ENCODE data around the gene RBKS. TPM values are rescaled to one million over a fixed set of nuclear protein-coding genes. Genes with fewer than 3 reads are reported as not detected.

Gene RBKS
- total and polyA plus RNA-seq, 2 of the 13 experiments (the other 11 are each of a cell fraction or from before 2014, with no cell fraction given), result 7.7 to 8.3 TPM

- Histone ChIP-seq H3K4me1 (ENCODE audit: insufficient read depth, low read length) (no peaks in the 10 kb centered on the region), H3K36me3 (replicated peaks in 1 of 2; ENCODE audit: control insufficient read depth in 1 of 2, insufficient read depth in 2 of 2, low read length in 2 of 2) (0 out of 5 replicates have a peak, but pooled peaks cover 0 to 3% of the 10 kb centered on the region in 2 experiments), H3K4me3 (replicated peaks in 1 of 3; ENCODE audit: insufficient read depth in 1 of 3, low read depth in 2 of 3, low read length in 3 of 3) (no peak overlapping the region), H4K20me1 (ENCODE audit: insufficient read depth, low read length) (no peaks in the 10 kb centered on the region), H3K27me3 (ENCODE audit: control insufficient read depth in 1 of 2, insufficient read depth in 2 of 2, low read length in 2 of 2) (no peaks in the 10 kb centered on the region), H2AFZ (ENCODE audit: low read length) (no peak overlapping the region), H3K9ac (ENCODE audit: insufficient read depth, low read depth, low read length) (no peak overlapping the region), H3K9me3 (ENCODE audit: low read length) (0 out of 2 replicates have a peak, but pooled peaks cover 4% of the 10 kb centered on the region), H3K27ac (ENCODE audit: extremely low read length, insufficient read depth, low read length) (no peak overlapping the region), H3K79me2 (ENCODE audit: insufficient read depth, low read length) (no peaks in the 10 kb centered on the region), H3K4me2 (ENCODE audit: low read depth, low read length) (no peak overlapping the region)
- ChIA-PET POLR2A (no interaction called here), CTCF (ENCODE audit: low intra/inter-chr PET ratio, low total read pairs) (no interaction called here)
- no TSS peak for BruUV-seq (replicated peaks)
- no peak for ATAC-seq
- 98% methylated on average over 1 of the region's 1 CpG for WGBS (ENCODE audit: low lambda C conversion rate)
- intact Hi-C loops (cut with micrococcal nuclease; ENCODE audit: unreplicated experiment), result no loop called here
- no peak for DNase-seq (ENCODE audit: low spot score)
- in situ Hi-C loops (cut with HindIII; ENCODE audit: extremely low pct_ligation_motif_present, low pct_unique_long_range_greater_than_20kb), result no loop called here
- FAIRE-seq, result no peak
- no peak for TF ChIP-seq BHLHE40 (IDR thresholded peaks at IDR 0.05; ENCODE audit: low read length)
- TF ChIP-seq TBX3 (IDR thresholded peaks at IDR 0.05; ENCODE audit: borderline replicate concordance), result no peak
- no peak for TF ChIP-seq PAWR (CRISPR knock-in tag; IDR thresholded peaks at IDR 0.05; ENCODE audit: borderline replicate concordance)
- TF ChIP-seq SP1 (IDR thresholded peaks at IDR 0.05), result no peak
- TF ChIP-seq SP1 (CRISPR knock-in tag; IDR thresholded peaks at IDR 0.05), result no peak
- no peak for TF ChIP-seq ZNF143 (CRISPR knock-in tag; IDR thresholded peaks at IDR 0.05)
- no peak for TF ChIP-seq ZBTB26 (CRISPR knock-in tag; IDR thresholded peaks at IDR 0.05; ENCODE audit: borderline replicate concordance)
- TF ChIP-seq HDAC2 (CRISPR knock-in tag; IDR thresholded peaks at IDR 0.05), result no peak
- no peak for TF ChIP-seq ZFY (CRISPR knock-in tag; IDR thresholded peaks at IDR 0.05)
- TF ChIP-seq TP53 (CRISPR knock-in tag; conservative IDR thresholded peaks at IDR 0.05), result no peak
- TF ChIP-seq MAZ (IDR thresholded peaks at IDR 0.05; ENCODE audit: borderline replicate concordance, low read depth, low read length), result no peak
- no peak for TF ChIP-seq MAZ (CRISPR knock-in tag; IDR thresholded peaks at IDR 0.05; ENCODE audit: low read depth)
- TF ChIP-seq ZNF460 (CRISPR knock-in tag; IDR thresholded peaks at IDR 0.05; ENCODE audit: borderline replicate concordance), result no peak
- TF ChIP-seq TEAD2 (CRISPR knock-in tag; IDR thresholded peaks at IDR 0.05), result no peak
- no peak for TF ChIP-seq NAIF1 (CRISPR knock-in tag; IDR thresholded peaks at IDR 0.05; ENCODE audit: borderline replicate concordance)
- no peak for TF ChIP-seq ZKSCAN5 (CRISPR knock-in tag; IDR thresholded peaks at IDR 0.05)
- no peak for TF ChIP-seq PRPF4 (IDR thresholded peaks at IDR 0.05; ENCODE audit: low read depth, low read length, poor library complexity, severe bottlenecking)
- no peak for TF ChIP-seq TAF1 (CRISPR knock-in tag; IDR thresholded peaks at IDR 0.05)
- TF ChIP-seq REL (CRISPR knock-in tag; conservative IDR thresholded peaks at IDR 0.05), result no peak
- no peak for TF ChIP-seq NCOR1 (IDR thresholded peaks at IDR 0.05; ENCODE audit: borderline replicate concordance, low read length)
- TF ChIP-seq THAP11 (CRISPR knock-in tag; IDR thresholded peaks at IDR 0.05), result no peak
Measured at GRCh38 chr2:27824401-27824800, 65.8 kb downstream of the RBKS start.

All from HepG2 (cell line).